ENCODE results near the gene DHDH.

DNA sequence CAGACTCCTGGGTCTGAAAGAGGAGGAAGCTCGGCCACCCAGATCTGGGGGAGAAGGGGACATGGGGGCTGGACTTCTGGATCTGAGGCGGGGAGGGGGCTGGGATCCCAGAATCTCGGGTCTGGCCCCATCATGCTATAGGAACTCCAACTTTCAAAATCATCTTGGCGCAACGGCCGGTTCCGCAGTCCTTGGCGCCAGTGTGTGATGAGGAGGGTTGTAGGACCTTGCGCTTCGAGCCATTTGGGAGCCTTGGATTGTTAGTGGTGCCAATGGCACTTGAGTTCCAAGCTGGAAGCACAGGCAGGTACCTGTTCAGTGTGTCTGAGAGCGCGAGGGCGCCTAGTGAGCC lies 60.5 kb downstream of the DHDH start:
- TF ChIP-seq, protein P1, sequence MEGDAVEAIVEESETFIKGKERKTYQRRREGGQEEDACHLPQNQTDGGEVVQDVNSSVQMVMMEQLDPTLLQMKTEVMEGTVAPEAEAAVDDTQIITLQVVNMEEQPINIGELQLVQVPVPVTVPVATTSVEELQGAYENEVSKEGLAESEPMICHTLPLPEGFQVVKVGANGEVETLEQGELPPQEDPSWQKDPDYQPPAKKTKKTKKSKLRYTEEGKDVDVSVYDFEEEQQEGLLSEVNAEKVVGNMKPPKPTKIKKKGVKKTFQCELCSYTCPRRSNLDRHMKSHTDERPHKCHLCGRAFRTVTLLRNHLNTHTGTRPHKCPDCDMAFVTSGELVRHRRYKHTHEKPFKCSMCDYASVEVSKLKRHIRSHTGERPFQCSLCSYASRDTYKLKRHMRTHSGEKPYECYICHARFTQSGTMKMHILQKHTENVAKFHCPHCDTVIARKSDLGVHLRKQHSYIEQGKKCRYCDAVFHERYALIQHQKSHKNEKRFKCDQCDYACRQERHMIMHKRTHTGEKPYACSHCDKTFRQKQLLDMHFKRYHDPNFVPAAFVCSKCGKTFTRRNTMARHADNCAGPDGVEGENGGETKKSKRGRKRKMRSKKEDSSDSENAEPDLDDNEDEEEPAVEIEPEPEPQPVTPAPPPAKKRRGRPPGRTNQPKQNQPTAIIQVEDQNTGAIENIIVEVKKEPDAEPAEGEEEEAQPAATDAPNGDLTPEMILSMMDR (IDR thresholded peaks at IDR 0.05; ENCODE audit: borderline replicate concordance, extremely low read depth, low read length, poor library complexity, severe bottlenecking): no peak
- TF ChIP-seq EZH2 (IDR thresholded peaks at IDR 0.05; ENCODE audit: borderline replicate concordance, low read depth, low read length, severe bottlenecking): no peak

Measured in DND-41 (cell line).